Measurements from ENCODE around the gene PRCD. TPM values are rescaled to one million over a fixed set of nuclear protein-coding genes. Genes with fewer than 3 reads are reported as not detected.

The PRCD gene
- total and polyA plus RNA-seq, 8 donors: 0.72 to 12.2 (median 4.2) TPM; not detected in 3

- Histone ChIP-seq H3K9me3 (no peaks in the 10 kb centered on the region), H3K27ac (no peak overlapping the region), H3K36me3 (no peaks in the 10 kb centered on the region), H3K4me3 (no peak overlapping the region), H3K4me1 (peaks cover 0 to 19% (median 7%) of the 10 kb centered on the region in 4 donors), H3K27me3 (peaks cover 0 to 27% (median 2%) of the 10 kb centered on the region in 3 donors)
- 69 to 90% (median 78%) methylated on average over 8 of the region's 8 CpGs for WGBS, 5 donors
- DNase-seq: no peak
- TF ChIP-seq POLR2AphosphoS5 (IDR thresholded peaks at IDR 0.05) (no peak), POLR2A (IDR thresholded peaks at IDR 0.05) (no peak), CTCF (IDR thresholded peaks at IDR 0.05) (no peak), EP300 (IDR thresholded peaks at IDR 0.05) (no peak)
- intact Hi-C loops (cut with DNase I; ENCODE audit: low total_unique reads): no loop called here
Measured at GRCh38 chr17:76593384-76593826, 53.6 kb downstream of the PRCD start.

- Histone ChIP-seq H3K27me3 (peaks cover 0 to 24% (median 0%) of the 10 kb centered on the region in 3 donors), H3K36me3 (no peaks in the 10 kb centered on the region), H3K4me1 (peaks cover 0 to 24% (median 7%) of the 10 kb centered on the region in 4 donors), H3K4me3 (no peak overlapping the region), H3K27ac (no peak overlapping the region), H3K9me3 (no peaks in the 10 kb centered on the region)
- intact Hi-C loops (cut with DNase I; ENCODE audit: low total_unique reads): no loop called here
- WGBS, 5 donors: 80 to 90% (median 83%) methylated on average over 4 of the region's 4 CpGs
- TF ChIP-seq EP300 (IDR thresholded peaks at IDR 0.05) (no peak), POLR2A (IDR thresholded peaks at IDR 0.05) (no peak), CTCF (IDR thresholded peaks at IDR 0.05) (no peak), POLR2AphosphoS5 (IDR thresholded peaks at IDR 0.05) (no peak)
- no peak for DNase-seq
Measured at GRCh38 chr17:76593959-76594358, 54.1 kb downstream of the PRCD start.

- TF ChIP-seq CTCF (IDR thresholded peaks at IDR 0.05): no peak
- TF ChIP-seq EP300 (IDR thresholded peaks at IDR 0.05): no peak
- no peak for TF ChIP-seq POLR2A (IDR thresholded peaks at IDR 0.05)
- TF ChIP-seq POLR2AphosphoS5 (IDR thresholded peaks at IDR 0.05): no peak
- WGBS, 5 donors: 66 to 79% (median 68%) methylated on average over 3 of the region's 3 CpGs
- H3K27me3 ChIP-seq: peaks cover 0 to 19% (median 0%) of the 10 kb centered on the region in 3 donors
- no peak overlapping the region for H3K27ac ChIP-seq
- H3K36me3 ChIP-seq: no peaks in the 10 kb centered on the region
- no peak overlapping the region for H3K4me3 ChIP-seq
- H3K9me3 ChIP-seq: no peaks in the 10 kb centered on the region
- no peak for DNase-seq
- intact Hi-C loops (cut with DNase I; ENCODE audit: low total_unique reads): no loop called here
- H3K4me1 ChIP-seq: peaks cover 0 to 26% (median 7%) of the 10 kb centered on the region in 4 donors
Measured at GRCh38 chr17:76594690-76595089, 54.8 kb downstream of the PRCD start.

Small RNAs within 50 kb of the gene (small RNA-seq; reads per million reads assigned to genes)
- 0 reads per million in 4 donors for gene SNORD1A
- gene SNORD1B: 389 to 1,102 (median 579) reads per million in 4 donors

Other genes starting within 250 kb of the PRCD start
- gene QRICH2, start 231.8 kb upstream of the PRCD start, total RNA-seq: 10 to 100 TPM in 1 of 5 donors, 1 to 10 TPM in 3, under 1 TPM in 1; 0.72 to 12.5 (median 2.3) TPM
- gene QRICH2, start 231.8 kb upstream of the PRCD start, polyA plus RNA-seq: 1 to 10 TPM; 3.8 to 5.6 (median 4.0) TPM
- gene PRPSAP1, start 186.1 kb upstream of the PRCD start, total RNA-seq: 10 to 100 TPM; 29.1 to 49.0 (median 46.4) TPM
- gene PRPSAP1, start 186.1 kb upstream of the PRCD start, polyA plus RNA-seq: 10 to 100 TPM; 25.0 to 43.7 (median 25.3) TPM
- gene SPHK1, start 155.4 kb upstream of the PRCD start, total RNA-seq: 10 to 100 TPM in 1 of 5 donors, 1 to 10 TPM in 2, under 1 TPM in 1, not detected in 1; 0.45 to 13.9 (median 3.4) TPM
- gene SPHK1, start 155.4 kb upstream of the PRCD start, polyA plus RNA-seq: 10 to 100 TPM in 1 of 3 donors, 1 to 10 TPM in 2; 5.8 to 10.6 (median 6.8) TPM
- 10 to 100 TPM in 4 of 5 donors, 1 to 10 TPM in 1; 9.9 to 32.7 (median 17.9) TPM for gene UBE2O, start 86.9 kb upstream of the PRCD start, total RNA-seq
- 1 to 10 TPM; 4.6 to 7.2 (median 6.1) TPM for gene UBE2O, start 86.9 kb upstream of the PRCD start, polyA plus RNA-seq
- gene AANAT, start 72.4 kb upstream of the PRCD start, total RNA-seq: not detected
- gene AANAT, start 72.4 kb upstream of the PRCD start, polyA plus RNA-seq: under 1 TPM in 1 of 3 donors, not detected in 2; 0.44 TPM
- 100 to 1,000 TPM in 2 of 5 donors, 10 to 100 TPM in 3; 16.9 to 175 (median 43.8) TPM for gene RHBDF2, start 38.6 kb upstream of the PRCD start, total RNA-seq
- gene RHBDF2, start 38.6 kb upstream of the PRCD start, polyA plus RNA-seq: 10 to 100 TPM in 1 of 3 donors, 1 to 10 TPM in 2; 4.6 to 17.5 (median 9.2) TPM
- 10 to 100 TPM in 3 of 5 donors, 1 to 10 TPM in 1, not detected in 1; 6.8 to 40.4 (median 28.4) TPM for gene CYGB, start 2.3 kb upstream of the PRCD start, total RNA-seq
- gene CYGB, start 2.3 kb upstream of the PRCD start, polyA plus RNA-seq: 100 to 1,000 TPM in 1 of 3 donors, 10 to 100 TPM in 1, 1 to 10 TPM in 1; 9.9 to 101 (median 65.1) TPM
- gene ST6GALNAC2, start 45.8 kb downstream of the PRCD start, total RNA-seq: 10 to 100 TPM in 2 of 5 donors, 1 to 10 TPM in 3; 1.2 to 17.8 (median 3.6) TPM
- gene ST6GALNAC2, start 45.8 kb downstream of the PRCD start, polyA plus RNA-seq: 10 to 100 TPM in 1 of 3 donors, 1 to 10 TPM in 2; 3.9 to 17.1 (median 5.5) TPM
- 100 to 1,000 TPM in 2 of 5 donors, 10 to 100 TPM in 3; 41.1 to 257 (median 94.2) TPM for gene ST6GALNAC1, start 103.7 kb downstream of the PRCD start, total RNA-seq
- gene ST6GALNAC1, start 103.7 kb downstream of the PRCD start, polyA plus RNA-seq: 10 to 100 TPM; 28.0 to 72.8 (median 34.5) TPM
- gene MXRA7, start 170.9 kb downstream of the PRCD start, total RNA-seq: 100 to 1,000 TPM in 2 of 5 donors, 10 to 100 TPM in 3; 41.4 to 209 (median 86.9) TPM
- 100 to 1,000 TPM in 1 of 3 donors, 10 to 100 TPM in 2; 44.5 to 102 (median 54.5) TPM for gene MXRA7, start 170.9 kb downstream of the PRCD start, polyA plus RNA-seq
- gene JMJD6, start 186.6 kb downstream of the PRCD start, total RNA-seq: 10 to 100 TPM in 3 of 5 donors, 1 to 10 TPM in 2; 9.3 to 47.3 (median 16.5) TPM
- gene JMJD6, start 186.6 kb downstream of the PRCD start, polyA plus RNA-seq: 10 to 100 TPM; 25.8 to 32.5 (median 28.5) TPM
- 10 to 100 TPM in 4 of 5 donors, 1 to 10 TPM in 1; 1.2 to 72.1 (median 15.5) TPM for gene METTL23, start 186.8 kb downstream of the PRCD start, total RNA-seq
- gene METTL23, start 186.8 kb downstream of the PRCD start, polyA plus RNA-seq: 10 to 100 TPM; 35.4 to 42.0 (median 35.6) TPM
- 100 to 1,000 TPM; 166 to 340 (median 280) TPM for gene SRSF2, start 197.3 kb downstream of the PRCD start, total RNA-seq
- gene SRSF2, start 197.3 kb downstream of the PRCD start, polyA plus RNA-seq: 100 to 1,000 TPM in 2 of 3 donors, 10 to 100 TPM in 1; 96.4 to 166 (median 106) TPM
- 10 to 100 TPM in 4 of 5 donors, 1 to 10 TPM in 1; 7.0 to 66.1 (median 46.8) TPM for gene MFSD11, start 198.1 kb downstream of the PRCD start, total RNA-seq
- 10 to 100 TPM in 1 of 3 donors, 1 to 10 TPM in 2; 7.2 to 11.2 (median 9.3) TPM for gene MFSD11, start 198.1 kb downstream of the PRCD start, polyA plus RNA-seq

All from stomach (tissue), 9 donors.